K562 (cell line): ENCODE measurements around the gene ASCC2. TPM values are rescaled to one million over a fixed set of nuclear protein-coding genes. Genes with fewer than 3 reads are reported as not detected.

Source experiments
- BRCA1 ChIP-seq, 2 experiments: fragments of 450-650 bp in 1 of 2; sonication (generic) in 1 of 2; formaldehyde crosslinking in 1 of 2; IDR thresholded peaks; 2 replicates each; pipeline versions ENCODE4 v1.5.0 to v1.6.1; 2017 to 2020; ENCODE audit warnings: mild to moderate bottlenecking in 1 of 2, missing genetic modification reagents in 1 of 2
- KDM1A ChIP-seq, 2 experiments: fragments of 450-650 bp; IDR thresholded peaks; 2 replicates each; pipeline ENCODE4 v1.6.1; 2016; ENCODE audit warnings: mild to moderate bottlenecking in 2 of 2
- MCM5 ChIP-seq: fragments of 450-650 bp; IDR thresholded peaks from 2 replicates; pipeline ENCODE4 v1.6.1; 2016; ENCODE audit warnings: low read depth
- SREBF2 ChIP-seq: sonication (generic); formaldehyde crosslinking; IDR thresholded peaks from 2 replicates; pipeline ENCODE4 v1.4.0; 2020; ENCODE audit warnings: mild to moderate bottlenecking, missing genetic modification reagents
- THAP7 ChIP-seq: fragments of 250-450 bp; sonication (Bioruptor Pico); IDR thresholded peaks from 2 replicates; pipeline ENCODE4 v1.5.0; 2021
- ZBTB5 ChIP-seq: fragments of 450-650 bp; IDR thresholded peaks from 2 replicates; pipeline ENCODE4 v1.6.1; 2017; ENCODE audit warnings: antibody characterized with exemption
- ZMIZ1 ChIP-seq, 2 experiments: fragments of 150-350 bp in 1 of 2; IDR thresholded peaks; 2 replicates each; pipeline ENCODE4 v1.6.1; 2012 to 2016; ENCODE audit warnings: low read depth in 2 of 2, low read length in 2 of 2, mild to moderate bottlenecking in 1 of 2, moderate library complexity in 1 of 2
- polyA plus RNA-seq, 8 experiments: library from polyadenylated mRNA; depleted of rRNA in 4 of 8; stranded (reverse) in 5 of 8; unstranded in 3 of 8; fragments of >200 nt; fragmentation: Nextera tagmentation in 2 of 8; fragmentation: Illumina TruSeq in 1 of 8; extraction: Ambion mirVana in 2 of 8; extraction: Trizol in 1 of 8; gene quantifications; 2 replicates each; pipeline versions ENCODE4 v1.2.1 to v1.2.3, GENCODE V29; 2011 to 2014; ENCODE audit warnings: inconsistent platforms in 1 of 8, missing spikeins in 1 of 8
- total RNA-seq, 7 experiments: library from RNA; depleted of rRNA in 6 of 7; stranded (reverse); fragments of >200 nt in 6 of 7; fragmentation: Illumina TruSeq in 2 of 7; extraction: Trizol in 2 of 7; gene quantifications; 2 replicates each; pipeline versions ENCODE4 v1.2.1 to v1.2.3, GENCODE V29; 2011 to 2021; ENCODE audit warnings: low replicate concordance in 1 of 7

The ASCC2 gene
- total and polyA plus RNA-seq, 9 of the 15 experiments (the other 6 are each of a cell fraction or from before 2014, with no cell fraction given): 4.0 to 46.7 (median 26.8) TPM

- TF ChIP-seq BRCA1 (IDR thresholded peaks at IDR 0.05) (no peak), BRCA1 (CRISPR knock-in tag; IDR thresholded peaks at IDR 0.05) (no peak), ZMIZ1 (IDR thresholded peaks at IDR 0.05; ENCODE audit: low read depth in 2 of 2, low read length in 2 of 2) (no peak), MCM5 (no peak), ZBTB5 (no peak), KDM1A (IDR thresholded peaks at IDR 0.05) (no peak), THAP7 (CRISPR knock-in tag) (no peak), SREBF2 (CRISPR knock-in tag) (no peak)
- TF ChIP-seq, all 486 proteins: peak for 0
Observed at GRCh38 chr22:29846290-29846689, 8.2 kb upstream of the ASCC2 start (continued).
